CD4-positive, alpha-beta T cell (primary cell): ENCODE data around the gene SNAPC4. TPM values are rescaled to one million over a fixed set of nuclear protein-coding genes. Genes with fewer than 3 reads are reported as not detected.

Experiments used
- ATAC-seq: fragments of 200-7000 bp; cut with Tn5 transposase; one replicate; pipeline ENCODE4 v1.10.0; 2022; ENCODE audit warnings: mild to moderate bottlenecking; ENCODE audit not compliant: poor library complexity
- CTCF ChIA-PET: fragments of 350-600 bp; sonication (Branson Sonifier 250); formaldehyde crosslinking; loops from one replicate; lab custom pipeline; 2021; ENCODE audit warnings: antibody characterized with exemption, inconsistent platforms; lab: Charles Lee
- POLR2A ChIA-PET: fragments of 350-600 bp; sonication (Branson Sonifier 250); formaldehyde crosslinking; loops from one replicate; lab custom pipeline; 2021; ENCODE audit warnings: antibody characterized with exemption, inconsistent platforms; lab: Charles Lee
- DNase-seq, 14 experiments: peaks; one replicate each; pipeline ENCODE4 v3.0.0-alpha.2; 2013 to 2020; ENCODE audit warnings: mixed read lengths in 2 of 14
- H3K27ac ChIP-seq, 2 donors: one replicate each; pipeline versions ENCODE4 v1.5.1 to v1.7.0; 2013; ENCODE audit warnings: low read length in 2 of 2, low read depth in 1 of 2, mild to moderate bottlenecking in 1 of 2
- H3K27me3 ChIP-seq, 2 experiments: 1 replicate in 1 of 2; 2 replicates in 1 of 2; pipeline versions ENCODE4 v1.6.1 to v1.7.0; 2013; ENCODE audit warnings: low read length in 2 of 2, control low read depth in 1 of 2, mild to moderate bottlenecking in 1 of 2, moderate library complexity in 1 of 2; ENCODE audit not compliant: insufficient read depth in 2 of 2, control insufficient read depth in 1 of 2
- H3K36me3 ChIP-seq: one replicate; pipeline ENCODE4 v1.6.1; 2013; ENCODE audit warnings: low read length, control low read depth; ENCODE audit not compliant: insufficient read depth
- H3K4me1 ChIP-seq: one replicate; pipeline ENCODE4 v1.6.1; 2013; ENCODE audit warnings: low read length, control low read depth; ENCODE audit not compliant: insufficient read depth
- H3K4me3 ChIP-seq: one replicate; pipeline ENCODE4 v1.5.1; 2013; ENCODE audit warnings: mild to moderate bottlenecking, low read length, moderate library complexity
- H3K9me3 ChIP-seq, 2 experiments: 1 replicate in 1 of 2; 2 replicates in 1 of 2; pipeline versions ENCODE4 v1.6.1 to v1.7.0; 2013; ENCODE audit warnings: low read length in 2 of 2, mild to moderate bottlenecking in 2 of 2, control low read depth in 1 of 2, moderate library complexity in 1 of 2; ENCODE audit not compliant: control insufficient read depth in 1 of 2, insufficient read depth in 1 of 2
- H3K27ac Mint-ChIP-seq: one replicate; pipeline ENCODE4 v1.8.0; 2020; ENCODE audit warnings: mixed read lengths
- H3K27me3 Mint-ChIP-seq: one replicate; pipeline ENCODE4 v1.8.0; 2021; ENCODE audit warnings: mixed read lengths
- H3K36me3 Mint-ChIP-seq: one replicate; pipeline ENCODE4 v1.8.0; 2021; ENCODE audit warnings: low read depth, mixed read lengths
- H3K4me1 Mint-ChIP-seq: one replicate; pipeline ENCODE4 v1.8.0; 2021; ENCODE audit warnings: low read depth, mixed read lengths
- H3K4me3 Mint-ChIP-seq: one replicate; pipeline ENCODE4 v1.8.0; 2020; ENCODE audit warnings: mild to moderate bottlenecking, mixed read lengths
- H3K9me3 Mint-ChIP-seq: one replicate; pipeline ENCODE4 v1.8.0; 2020; ENCODE audit warnings: mixed read lengths
- CTCF ChIP-seq: fragments of 200-600 bp; IDR thresholded peaks from one replicate; pipeline ENCODE4 v1.8.0; 2022; ENCODE audit warnings: antibody characterized with exemption, mild to moderate bottlenecking
- intact Hi-C, 2 experiments: fragments of 100-400 bp; cut with DNase I in 1 of 2; cut with micrococcal nuclease in 1 of 2; formaldehyde crosslinking; loops; one replicate each; pipeline versions ENCODE4 v1.15.1 to v1.9.0; 2023 to 2025; cut with DNase I, micrococcal nuclease
- total RNA-seq, 174 experiments: library from RNA in 2 of 174; stranded (reverse) in 2 of 174; gene quantifications; one replicate each; pipeline ENCODE4 v1.2.3 and lab custom pipeline; 2021 to 2026

Gene SNAPC4
- total RNA-seq, 2 experiments from 2014 or later: 7.7 to 8.0 TPM

- Mint-ChIP-seq H3K4me1 (no peaks in the 10 kb centered on the region), H3K4me3 (no peak overlapping the region), H3K27me3 (no peaks in the 10 kb centered on the region), H3K9me3 (no peaks in the 10 kb centered on the region), H3K36me3 (no peaks in the 10 kb centered on the region), H3K27ac (no peak overlapping the region)
- Histone ChIP-seq H3K27me3 (peaks cover 4 to 7% of the 10 kb centered on the region in 2 experiments), H3K27ac (no peak overlapping the region), H3K9me3 (no peaks in the 10 kb centered on the region), H3K36me3 (no peaks in the 10 kb centered on the region), H3K4me3 (no peak overlapping the region), H3K4me1 (peaks cover 4% of the 10 kb centered on the region)
- intact Hi-C loops: no loop called here
- ChIA-PET POLR2A (no interaction called here), CTCF (no interaction called here)
- DNase-seq (no peak), ATAC-seq (no peak)
- TF ChIP-seq CTCF: no peak
These were observed 29.9 kb downstream of the SNAPC4 start for GRCh38 chr9:136370037-136370436.

- ChIA-PET CTCF (interaction anchor here (0.9 kb wide), 1 partner anchor 72 kb away, joined by 3 read pairs; the partner anchor contains the start of gene INPP5E), POLR2A (no interaction called here)
- Histone ChIP-seq H3K4me3 (no peak overlapping the region), H3K36me3 (no peaks in the 10 kb centered on the region), H3K9me3 (peaks cover 0 to 8% of the 10 kb centered on the region in 2 experiments), H3K4me1 (peaks cover 15% of the 10 kb centered on the region), H3K27ac (no peak overlapping the region), H3K27me3 (peaks cover 4 to 7% of the 10 kb centered on the region in 2 experiments)
- intact Hi-C loops: no loop called here
- TF ChIP-seq CTCF: no peak
- ATAC-seq (no peak), DNase-seq (no peak)
- no peaks in the 10 kb centered on the region for H3K27me3 Mint-ChIP-seq
- no peak overlapping the region for H3K4me3 Mint-ChIP-seq
- H3K36me3 Mint-ChIP-seq: no peaks in the 10 kb centered on the region
- H3K4me1 Mint-ChIP-seq: no peaks in the 10 kb centered on the region
- no peaks in the 10 kb centered on the region for H3K9me3 Mint-ChIP-seq
- no peak overlapping the region for H3K27ac Mint-ChIP-seq
These were observed 31.8 kb downstream of the SNAPC4 start for GRCh38 chr9:136368190-136368589.

DNA sequence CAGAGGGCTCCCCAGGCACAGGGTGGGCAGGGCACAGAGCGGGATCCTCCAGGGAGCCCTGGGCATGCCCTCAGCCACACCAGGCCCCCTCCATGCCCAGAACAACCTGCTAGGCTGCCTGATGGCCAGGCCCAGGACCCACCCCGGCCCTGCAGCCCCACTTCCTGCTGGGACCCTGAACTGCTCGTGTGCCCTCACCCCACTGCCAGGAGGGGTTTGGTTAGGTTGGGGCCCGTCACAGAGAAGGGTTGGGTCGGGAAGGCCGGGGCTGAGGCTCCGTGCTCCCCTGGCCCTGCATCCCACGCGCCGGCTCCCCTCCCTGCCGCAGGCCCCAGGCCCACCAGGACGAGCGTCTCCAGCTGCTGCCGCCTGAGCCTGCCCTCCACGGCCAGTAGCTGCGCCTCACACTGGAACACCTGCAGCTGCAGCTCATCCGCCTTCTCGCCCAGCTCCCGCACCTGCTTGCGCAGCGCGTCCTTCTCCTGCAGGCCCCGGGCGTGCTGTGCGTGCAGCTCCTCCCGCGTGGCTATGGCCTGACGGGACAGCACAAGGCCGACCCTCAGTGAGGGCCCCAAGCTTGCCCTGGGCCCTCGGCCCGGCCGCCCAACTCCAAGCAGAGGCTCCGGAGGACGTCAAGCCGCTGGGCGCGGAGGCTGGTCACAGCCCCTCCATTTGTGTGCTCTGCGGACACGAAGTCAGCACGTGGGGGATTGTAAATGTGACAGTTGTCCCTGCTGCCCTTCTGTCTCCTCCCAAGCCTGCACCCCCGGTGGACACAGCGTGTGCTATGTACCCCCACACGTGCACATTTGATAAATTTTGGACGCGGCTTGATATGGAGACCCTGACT lies 32.4 kb downstream of the SNAPC4 start:
- H3K9me3 Mint-ChIP-seq: no peaks in the 10 kb centered on the region
- ATAC-seq (no peak), DNase-seq (no peak)
- TF ChIP-seq CTCF: no peak
- Histone ChIP-seq H3K36me3 (no peaks in the 10 kb centered on the region), H3K9me3 (peaks cover 0 to 8% of the 10 kb centered on the region in 2 experiments), H3K27me3 (peaks cover 0 to 1% of the 10 kb centered on the region in 2 experiments), H3K4me3 (no peak overlapping the region), H3K27ac (no peak overlapping the region), H3K4me1 (peaks cover 20% of the 10 kb centered on the region)
- intact Hi-C loops: no loop called here
- CTCF ChIA-PET: no interaction called here
- H3K27ac Mint-ChIP-seq: no peak overlapping the region
- no peak overlapping the region for H3K4me3 Mint-ChIP-seq
- H3K36me3 Mint-ChIP-seq: peaks cover 6% of the 10 kb centered on the region
- no peaks in the 10 kb centered on the region for H3K27me3 Mint-ChIP-seq
- POLR2A ChIA-PET: no interaction called here
- peaks cover 4% of the 10 kb centered on the region for H3K4me1 Mint-ChIP-seq
